GM12878 (cell line): Measurements from ENCODE around the gene SLC22A7. TPM values are rescaled to one million over a fixed set of nuclear protein-coding genes. Genes with fewer than 3 reads are reported as not detected.

Experiments
- ATAC-seq: fragments of 200-7000 bp; cut with Tn5 transposase; 3 replicates; pipeline ENCODE4 v1.9.1; 2020; ENCODE audit warnings: mild to moderate bottlenecking, moderate library complexity
- BruUV-seq: library from RNA; stranded (reverse); fragments of 400-500 nt; replicated peaks from 2 replicates; lab custom pipeline; 2021; lab: Mats Ljungman, UMichigan
- CTCF ChIA-PET: fragments of 300-600 bp; sonication (Branson Sonifier 250); formaldehyde crosslinking; extraction: SDS; loops from one replicate; lab custom pipeline; 2021; ENCODE audit warnings: inconsistent platforms; lab: Yijun Ruan, JAX
- POLR2A ChIA-PET: fragments of 350-600 bp; formaldehyde crosslinking; extraction: SDS; loops from one replicate; lab custom pipeline; 2021; ENCODE audit warnings: inconsistent platforms; lab: Charles Lee
- RAD21 ChIA-PET: fragments of 300-600 bp; sonication (Branson Sonifier 250); formaldehyde crosslinking; loops from one replicate; lab custom pipeline; 2023; ENCODE audit warnings: antibody characterized with exemption; ENCODE audit not compliant: unreplicated experiment; lab: Charles Lee
- SMC1A ChIA-PET: fragments of 300-600 bp; sonication (Branson Sonifier 250); formaldehyde crosslinking; loops from one replicate; lab custom pipeline; 2023; ENCODE audit not compliant: unreplicated experiment, uncharacterized antibody; lab: Charles Lee
- DNase-seq: peaks from one replicate; pipeline ENCODE4 v3.0.0-alpha.2; 2011; ENCODE audit warnings: low read depth, low spot score
- FAIRE-seq: peaks from 3 replicates; lab custom pipeline; 2011; peaks lifted over from hg19 to GRCh38; lab: Jason Lieb, UNC
- H2AFZ ChIP-seq: 2 replicates; pipeline ENCODE4 v1.6.0; 2011; ENCODE audit warnings: low read depth, low read length, control low read depth; ENCODE audit not compliant: control insufficient read depth
- H3K27ac ChIP-seq: 2 replicates; pipeline ENCODE4 v1.5.1; 2011; ENCODE audit warnings: control low read depth; ENCODE audit not compliant: control insufficient read depth, insufficient read depth
- H3K27me3 ChIP-seq, 2 experiments: replicated peaks in 1 of 2; 2 replicates each; pipeline versions ENCODE4 v1.6.0 to v1.6.1; 2011; ENCODE audit warnings: low read length in 1 of 2; ENCODE audit not compliant: control insufficient read depth in 2 of 2, insufficient read depth in 2 of 2
- H3K36me3 ChIP-seq, 2 experiments: 2 replicates each; pipeline ENCODE4 v1.5.1; 2011; ENCODE audit warnings: low read length in 1 of 2; ENCODE audit not compliant: control insufficient read depth in 2 of 2, insufficient read depth in 2 of 2
- H3K4me1 ChIP-seq: 2 replicates; pipeline ENCODE4 v1.6.1; 2011; ENCODE audit warnings: mild to moderate bottlenecking, low read length, moderate library complexity, mixed read lengths; ENCODE audit not compliant: control insufficient read depth, insufficient read depth
- H3K4me2 ChIP-seq: 2 replicates; pipeline ENCODE4 v1.6.0; 2011; ENCODE audit warnings: control low read depth; ENCODE audit not compliant: control insufficient read depth, insufficient read depth
- H3K4me3 ChIP-seq: fragments of 200-600 bp; sonication (generic); 2 replicates; pipeline ENCODE4 v1.5.1; 2016
- H3K79me2 ChIP-seq: 2 replicates; pipeline ENCODE4 v1.6.0; 2011; ENCODE audit warnings: low read length; ENCODE audit not compliant: control insufficient read depth, insufficient read depth
- H3K9ac ChIP-seq: 2 replicates; pipeline ENCODE4 v1.8.0; 2011; ENCODE audit warnings: low read length, control low read depth, mixed read lengths; ENCODE audit not compliant: control insufficient read depth, insufficient read depth
- H3K9me3 ChIP-seq: replicated peaks from 3 replicates; pipeline ENCODE4 v1.5.1; 2011; ENCODE audit warnings: mild to moderate bottlenecking, low read length; ENCODE audit not compliant: control insufficient read depth, insufficient read depth
- H4K20me1 ChIP-seq: 2 replicates; pipeline ENCODE4 v1.6.0; 2011; ENCODE audit not compliant: control insufficient read depth, insufficient read depth
- CREM ChIP-seq: IDR thresholded peaks from 2 replicates; pipeline ENCODE4 v1.6.1; 2014; ENCODE audit warnings: antibody characterized with exemption, low read depth
- GATAD2B ChIP-seq: fragments of 450-650 bp; conservative IDR thresholded peaks from 2 replicates; pipeline ENCODE4 v1.6.1; 2017; ENCODE audit warnings: low read depth, mild to moderate bottlenecking, moderate library complexity
- MEF2B ChIP-seq: fragments of 450-650 bp; IDR thresholded peaks from 2 replicates; pipeline ENCODE4 v1.6.1; 2018; ENCODE audit warnings: mild to moderate bottlenecking, moderate library complexity; ENCODE audit not compliant: partially characterized antibody, poor library complexity, severe bottlenecking
- RAD21 ChIP-seq: IDR thresholded peaks from 2 replicates; pipeline ENCODE4 v1.6.1; 2011; ENCODE audit warnings: mild to moderate bottlenecking, low read depth, low read length, moderate library complexity; ENCODE audit not compliant: insufficient read depth
- WGBS: methylation state at CpG from one replicate; pipeline ENCODE4 v1.1.6; 2016; ENCODE audit warnings: low lambda C conversion rate; ENCODE audit not compliant: insufficient replicate concordance, insufficient coverage; ENCODE audit errors: missing lambda C conversion rate; 5-methylcytosine and 5-hydroxymethylcytosine counted together
- in situ Hi-C: fragments of 300-500 bp; cut with MboI; formaldehyde crosslinking; loops from 9 replicates; pipeline ENCODE4 v1.14.3; 2018; ENCODE audit warnings: mixed read lengths
- intact Hi-C: fragments of 100-400 bp; cut with micrococcal nuclease; formaldehyde crosslinking; loops from one replicate; pipeline ENCODE4 v1.14.2; 2022; ENCODE audit not compliant: unreplicated experiment
- polyA plus RNA-seq, 11 experiments: library from polyadenylated mRNA; depleted of rRNA in 4 of 11; unstranded in 6 of 11; stranded (reverse) in 5 of 11; fragments of >200 nt; fragmentation: Nextera tagmentation in 4 of 11; fragmentation: Illumina TruSeq in 1 of 11; extraction: Ambion mirVana in 4 of 11; extraction: Trizol in 1 of 11; gene quantifications; 1 replicate in 1 of 11; 2 replicates in 10 of 11; pipeline versions ENCODE4 v1.2.1 to v1.2.3, GENCODE V29; 2011 to 2016; ENCODE audit warnings: inconsistent platforms in 2 of 11, missing spikeins in 2 of 11, low read depth in 1 of 11
- total RNA-seq, 4 experiments: library from RNA; depleted of rRNA in 3 of 4; stranded (reverse); fragments of >200 nt in 3 of 4; fragmentation: Illumina TruSeq in 1 of 4; extraction: Trizol in 1 of 4; gene quantifications; 2 replicates each; pipeline versions ENCODE4 v1.2.1 to v1.2.3, GENCODE V29; 2013 to 2021
- TF ChIP-seq, protein P1 (sequence below): fragments of 450-650 bp; IDR thresholded peaks from 2 replicates; pipeline ENCODE4 v1.6.1; 2017; ENCODE audit warnings: mild to moderate bottlenecking, low read depth, inconsistent platforms; ENCODE audit not compliant: poor library complexity, severe bottlenecking
- TF ChIP-seq, protein P2 (sequence below): fragments of 450-650 bp; IDR thresholded peaks from 2 replicates; pipeline ENCODE4 v1.6.1; 2016; ENCODE audit warnings: mild to moderate bottlenecking
- TF ChIP-seq, protein P3 (sequence below): fragments of 450-650 bp; formaldehyde crosslinking; IDR thresholded peaks from 2 replicates; pipeline ENCODE4 v1.5.0; 2022; ENCODE audit warnings: mild to moderate bottlenecking, missing genetic modification characterization
- TF ChIP-seq, protein P4 (sequence below): fragments of 450-650 bp; IDR thresholded peaks from 2 replicates; pipeline ENCODE4 v1.6.1; 2014; ENCODE audit warnings: mild to moderate bottlenecking
- TF ChIP-seq, protein P5 (sequence below), 3 experiments: IDR thresholded peaks in 2 of 3; conservative IDR thresholded peaks in 1 of 3; 2 replicates each; pipeline ENCODE4 v1.5.1; 2011; ENCODE audit warnings: low read depth in 3 of 3, low read length in 3 of 3, mild to moderate bottlenecking in 3 of 3, control low read depth in 2 of 3, moderate library complexity in 2 of 3, inconsistent platforms in 1 of 3, mixed read lengths in 1 of 3; ENCODE audit not compliant: control insufficient read depth in 2 of 3, insufficient read depth in 1 of 3; ENCODE audit errors: extremely low read depth in 1 of 3

The SLC22A7 gene
- total and polyA plus RNA-seq, 10 of the 15 experiments (the other 5 are each of a cell fraction or from before 2014, with no cell fraction given), result 0.08 to 0.31 TPM; not detected in 8

DNA sequence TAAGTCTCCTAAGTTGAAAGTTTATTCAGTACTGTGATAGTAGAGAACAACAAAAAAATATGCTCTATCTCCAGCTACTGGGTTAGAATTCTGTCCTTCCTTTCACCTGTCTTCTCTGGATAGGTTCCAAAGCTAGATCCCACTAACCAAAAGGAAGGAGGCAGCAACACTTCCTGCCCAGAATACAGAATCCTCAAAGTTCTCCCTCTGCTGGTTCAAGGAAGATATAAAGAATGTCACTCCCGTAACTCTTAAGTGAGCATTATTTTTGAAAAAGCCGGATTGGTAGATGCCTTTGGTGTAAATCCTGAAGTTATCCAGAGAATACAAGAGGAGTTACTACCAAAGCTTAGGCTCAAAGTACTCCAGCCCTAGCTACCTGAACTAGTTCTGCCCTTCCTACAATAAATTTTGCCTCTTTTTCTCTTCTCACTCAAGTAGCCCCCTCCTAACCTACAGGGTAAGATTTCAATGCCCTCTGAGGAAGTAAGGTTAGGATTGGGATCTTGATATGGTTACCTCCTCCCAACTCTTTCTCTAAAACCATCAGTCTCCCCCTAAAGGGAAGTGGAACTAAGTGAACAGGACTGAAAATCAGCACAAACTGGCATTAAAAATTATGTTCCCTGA is 36.5 kb downstream of the SLC22A7 start:
- Histone ChIP-seq H3K9ac (no peak overlapping the region), H2AFZ (no peak overlapping the region), H3K27ac (no peak overlapping the region), H3K4me1 (peaks cover 22% of the 10 kb centered on the region), H3K4me3 (no peak overlapping the region), H3K79me2 (peaks cover 3% of the 10 kb centered on the region), H3K9me3 (no peaks in the 10 kb centered on the region), H3K27me3 (no peaks in the 10 kb centered on the region), H3K36me3 (peaks cover 0 to 24% of the 10 kb centered on the region in 2 experiments; a peak in 3 of 4 replicates), H4K20me1 (peaks cover 2% of the 10 kb centered on the region; the same call in 1 of the 2 replicates), H3K4me2 (no peak overlapping the region)
- DNase-seq, result no peak
- intact Hi-C loops, result loop anchor here (2.0 kb wide), 1 partner anchor 72 kb away; no protein-coding TSS in a partner anchor
- RAD21 ChIA-PET, result interaction anchor here (0.5 to 5.7 kb wide), 16 partner anchors 12 to 71 kb away, joined by 3 to 48 read pairs (median 5); partner anchors contain the start of gene CRIP3
- CTCF ChIA-PET, result interaction anchor here (0.6 to 7.9 kb wide), 26 partner anchors 10 to 172 kb away, joined by 3 to 83 read pairs (median 6); partner anchors contain the start of genes CRIP3, DNPH1, SLC22A7 and ZNF318
- ATAC-seq, result no peak
- FAIRE-seq, result no peak
- BruUV-seq, result no TSS peak
- WGBS, result 97% methylated on average over 2 of the region's 2 CpGs
- in situ Hi-C loops, result no loop called here
- POLR2A ChIA-PET, result interaction anchor here (0.5 to 3.6 kb wide), 10 partner anchors 9 to 63 kb away, joined by 3 to 21 read pairs (median 4); partner anchors contain the start of gene ZNF318
- SMC1A ChIA-PET, result interaction anchor here (0.6 to 8.4 kb wide), 20 partner anchors 10 to 110 kb away, joined by 3 to 90 read pairs (median 6); partner anchors contain the start of gene CRIP3
- TF ChIP-seq RAD21 (0 out of 2 replicates have a peak, but pooled peaks have one; percentile 34), CREM (no peak), GATAD2B (no peak), MEF2B (no peak)
- TF ChIP-seq, protein P1, sequence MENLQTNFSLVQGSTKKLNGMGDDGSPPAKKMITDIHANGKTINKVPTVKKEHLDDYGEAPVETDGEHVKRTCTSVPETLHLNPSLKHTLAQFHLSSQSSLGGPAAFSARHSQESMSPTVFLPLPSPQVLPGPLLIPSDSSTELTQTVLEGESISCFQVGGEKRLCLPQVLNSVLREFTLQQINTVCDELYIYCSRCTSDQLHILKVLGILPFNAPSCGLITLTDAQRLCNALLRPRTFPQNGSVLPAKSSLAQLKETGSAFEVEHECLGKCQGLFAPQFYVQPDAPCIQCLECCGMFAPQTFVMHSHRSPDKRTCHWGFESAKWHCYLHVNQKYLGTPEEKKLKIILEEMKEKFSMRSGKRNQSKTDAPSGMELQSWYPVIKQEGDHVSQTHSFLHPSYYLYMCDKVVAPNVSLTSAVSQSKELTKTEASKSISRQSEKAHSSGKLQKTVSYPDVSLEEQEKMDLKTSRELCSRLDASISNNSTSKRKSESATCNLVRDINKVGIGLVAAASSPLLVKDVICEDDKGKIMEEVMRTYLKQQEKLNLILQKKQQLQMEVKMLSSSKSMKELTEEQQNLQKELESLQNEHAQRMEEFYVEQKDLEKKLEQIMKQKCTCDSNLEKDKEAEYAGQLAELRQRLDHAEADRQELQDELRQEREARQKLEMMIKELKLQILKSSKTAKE, result no peak
- TF ChIP-seq, protein P2, sequence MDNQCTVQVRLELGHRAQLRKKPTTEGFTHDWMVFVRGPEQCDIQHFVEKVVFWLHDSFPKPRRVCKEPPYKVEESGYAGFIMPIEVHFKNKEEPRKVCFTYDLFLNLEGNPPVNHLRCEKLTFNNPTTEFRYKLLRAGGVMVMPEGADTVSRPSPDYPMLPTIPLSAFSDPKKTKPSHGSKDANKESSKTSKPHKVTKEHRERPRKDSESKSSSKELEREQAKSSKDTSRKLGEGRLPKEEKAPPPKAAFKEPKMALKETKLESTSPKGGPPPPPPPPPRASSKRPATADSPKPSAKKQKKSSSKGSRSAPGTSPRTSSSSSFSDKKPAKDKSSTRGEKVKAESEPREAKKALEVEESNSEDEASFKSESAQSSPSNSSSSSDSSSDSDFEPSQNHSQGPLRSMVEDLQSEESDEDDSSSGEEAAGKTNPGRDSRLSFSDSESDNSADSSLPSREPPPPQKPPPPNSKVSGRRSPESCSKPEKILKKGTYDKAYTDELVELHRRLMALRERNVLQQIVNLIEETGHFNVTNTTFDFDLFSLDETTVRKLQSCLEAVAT, result no peak
- TF ChIP-seq, protein P3, sequence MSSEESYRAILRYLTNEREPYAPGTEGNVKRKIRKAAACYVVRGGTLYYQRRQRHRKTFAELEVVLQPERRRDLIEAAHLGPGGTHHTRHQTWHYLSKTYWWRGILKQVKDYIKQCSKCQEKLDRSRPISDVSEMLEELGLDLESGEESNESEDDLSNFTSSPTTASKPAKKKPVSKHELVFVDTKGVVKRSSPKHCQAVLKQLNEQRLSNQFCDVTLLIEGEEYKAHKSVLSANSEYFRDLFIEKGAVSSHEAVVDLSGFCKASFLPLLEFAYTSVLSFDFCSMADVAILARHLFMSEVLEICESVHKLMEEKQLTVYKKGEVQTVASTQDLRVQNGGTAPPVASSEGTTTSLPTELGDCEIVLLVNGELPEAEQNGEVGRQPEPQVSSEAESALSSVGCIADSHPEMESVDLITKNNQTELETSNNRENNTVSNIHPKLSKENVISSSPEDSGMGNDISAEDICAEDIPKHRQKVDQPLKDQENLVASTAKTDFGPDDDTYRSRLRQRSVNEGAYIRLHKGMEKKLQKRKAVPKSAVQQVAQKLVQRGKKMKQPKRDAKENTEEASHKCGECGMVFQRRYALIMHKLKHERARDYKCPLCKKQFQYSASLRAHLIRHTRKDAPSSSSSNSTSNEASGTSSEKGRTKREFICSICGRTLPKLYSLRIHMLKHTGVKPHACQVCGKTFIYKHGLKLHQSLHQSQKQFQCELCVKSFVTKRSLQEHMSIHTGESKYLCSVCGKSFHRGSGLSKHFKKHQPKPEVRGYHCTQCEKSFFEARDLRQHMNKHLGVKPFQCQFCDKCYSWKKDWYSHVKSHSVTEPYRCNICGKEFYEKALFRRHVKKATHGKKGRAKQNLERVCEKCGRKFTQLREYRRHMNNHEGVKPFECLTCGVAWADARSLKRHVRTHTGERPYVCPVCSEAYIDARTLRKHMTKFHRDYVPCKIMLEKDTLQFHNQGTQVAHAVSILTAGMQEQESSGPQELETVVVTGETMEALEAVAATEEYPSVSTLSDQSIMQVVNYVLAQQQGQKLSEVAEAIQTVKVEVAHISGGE (CRISPR knock-in tag), result no peak
- TF ChIP-seq, protein P4, sequence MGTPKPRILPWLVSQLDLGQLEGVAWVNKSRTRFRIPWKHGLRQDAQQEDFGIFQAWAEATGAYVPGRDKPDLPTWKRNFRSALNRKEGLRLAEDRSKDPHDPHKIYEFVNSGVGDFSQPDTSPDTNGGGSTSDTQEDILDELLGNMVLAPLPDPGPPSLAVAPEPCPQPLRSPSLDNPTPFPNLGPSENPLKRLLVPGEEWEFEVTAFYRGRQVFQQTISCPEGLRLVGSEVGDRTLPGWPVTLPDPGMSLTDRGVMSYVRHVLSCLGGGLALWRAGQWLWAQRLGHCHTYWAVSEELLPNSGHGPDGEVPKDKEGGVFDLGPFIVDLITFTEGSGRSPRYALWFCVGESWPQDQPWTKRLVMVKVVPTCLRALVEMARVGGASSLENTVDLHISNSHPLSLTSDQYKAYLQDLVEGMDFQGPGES, result no peak
- TF ChIP-seq, protein P5, sequence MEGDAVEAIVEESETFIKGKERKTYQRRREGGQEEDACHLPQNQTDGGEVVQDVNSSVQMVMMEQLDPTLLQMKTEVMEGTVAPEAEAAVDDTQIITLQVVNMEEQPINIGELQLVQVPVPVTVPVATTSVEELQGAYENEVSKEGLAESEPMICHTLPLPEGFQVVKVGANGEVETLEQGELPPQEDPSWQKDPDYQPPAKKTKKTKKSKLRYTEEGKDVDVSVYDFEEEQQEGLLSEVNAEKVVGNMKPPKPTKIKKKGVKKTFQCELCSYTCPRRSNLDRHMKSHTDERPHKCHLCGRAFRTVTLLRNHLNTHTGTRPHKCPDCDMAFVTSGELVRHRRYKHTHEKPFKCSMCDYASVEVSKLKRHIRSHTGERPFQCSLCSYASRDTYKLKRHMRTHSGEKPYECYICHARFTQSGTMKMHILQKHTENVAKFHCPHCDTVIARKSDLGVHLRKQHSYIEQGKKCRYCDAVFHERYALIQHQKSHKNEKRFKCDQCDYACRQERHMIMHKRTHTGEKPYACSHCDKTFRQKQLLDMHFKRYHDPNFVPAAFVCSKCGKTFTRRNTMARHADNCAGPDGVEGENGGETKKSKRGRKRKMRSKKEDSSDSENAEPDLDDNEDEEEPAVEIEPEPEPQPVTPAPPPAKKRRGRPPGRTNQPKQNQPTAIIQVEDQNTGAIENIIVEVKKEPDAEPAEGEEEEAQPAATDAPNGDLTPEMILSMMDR (IDR thresholded peaks at IDR 0.05 in 2 of 3, conservative IDR thresholded peaks at IDR 0.05 in 1 of 3; ENCODE audit: control insufficient read depth in 2 of 3, extremely low read depth in 1 of 3, insufficient read depth in 1 of 3, low read depth in 3 of 3, low read length in 3 of 3), result peak; percentile 36 to 39 (median 37)
